ENCODE data around the gene GPHN. TPM values are rescaled to one million over a fixed set of nuclear protein-coding genes. Genes with fewer than 3 reads are reported as not detected.

The GPHN gene
- 10 to 100 TPM; 14.8 to 20.8 (median 17.0) TPM for total RNA-seq

DNA sequence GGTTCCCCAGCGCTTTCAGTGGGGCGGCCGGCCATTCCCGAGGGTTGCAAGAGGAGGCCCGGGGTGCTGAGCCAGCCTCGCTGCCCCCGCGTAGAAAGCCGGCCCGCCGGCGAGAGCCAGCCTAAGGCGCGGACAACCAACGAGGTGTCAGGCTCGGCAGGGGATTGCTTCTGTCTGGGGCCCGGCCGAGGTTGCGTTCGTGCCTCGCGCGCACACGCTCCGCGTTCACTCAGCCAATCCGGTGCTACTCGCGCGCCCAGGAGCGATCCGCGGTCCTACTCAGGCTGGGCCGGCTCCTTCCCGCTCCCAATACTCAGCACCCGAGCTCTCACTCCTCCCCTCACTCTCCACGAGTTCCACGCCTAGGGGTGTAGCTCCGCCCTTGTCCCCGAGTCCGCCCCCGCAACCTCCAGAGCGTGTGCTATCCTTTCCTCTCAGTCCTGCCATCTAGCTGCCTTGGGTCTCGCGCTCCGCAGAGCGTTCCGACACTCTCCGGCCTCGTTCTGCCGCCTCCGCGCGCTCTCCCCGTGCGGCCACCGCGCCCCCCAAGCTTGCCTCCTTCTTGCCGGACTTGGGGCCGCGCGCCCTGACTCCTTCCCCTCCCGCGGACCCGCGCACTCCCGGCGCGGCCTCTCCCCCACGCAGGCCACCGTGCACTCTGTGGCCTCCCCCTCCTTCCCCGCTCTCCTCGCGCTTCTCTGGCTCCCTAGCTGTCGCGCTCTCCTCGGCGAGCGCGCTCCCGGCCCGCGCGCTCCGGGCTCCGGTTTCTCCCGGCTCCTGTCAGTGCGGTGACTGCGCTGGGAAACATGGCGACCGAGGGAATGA lies at the start of gene GPHN:
GPHN (plus strand) TSS at position 426 of the 825 bp plus-strand sequence.
- H3K4me3 ChIP-seq (ENCODE audit: low read depth, poor library complexity, severe bottlenecking), result peak within 1 kb of the TSS; percentile 92
- no peak for TF ChIP-seq POLR2A (IDR thresholded peaks at IDR 0.05)
- TF ChIP-seq, protein P1, sequence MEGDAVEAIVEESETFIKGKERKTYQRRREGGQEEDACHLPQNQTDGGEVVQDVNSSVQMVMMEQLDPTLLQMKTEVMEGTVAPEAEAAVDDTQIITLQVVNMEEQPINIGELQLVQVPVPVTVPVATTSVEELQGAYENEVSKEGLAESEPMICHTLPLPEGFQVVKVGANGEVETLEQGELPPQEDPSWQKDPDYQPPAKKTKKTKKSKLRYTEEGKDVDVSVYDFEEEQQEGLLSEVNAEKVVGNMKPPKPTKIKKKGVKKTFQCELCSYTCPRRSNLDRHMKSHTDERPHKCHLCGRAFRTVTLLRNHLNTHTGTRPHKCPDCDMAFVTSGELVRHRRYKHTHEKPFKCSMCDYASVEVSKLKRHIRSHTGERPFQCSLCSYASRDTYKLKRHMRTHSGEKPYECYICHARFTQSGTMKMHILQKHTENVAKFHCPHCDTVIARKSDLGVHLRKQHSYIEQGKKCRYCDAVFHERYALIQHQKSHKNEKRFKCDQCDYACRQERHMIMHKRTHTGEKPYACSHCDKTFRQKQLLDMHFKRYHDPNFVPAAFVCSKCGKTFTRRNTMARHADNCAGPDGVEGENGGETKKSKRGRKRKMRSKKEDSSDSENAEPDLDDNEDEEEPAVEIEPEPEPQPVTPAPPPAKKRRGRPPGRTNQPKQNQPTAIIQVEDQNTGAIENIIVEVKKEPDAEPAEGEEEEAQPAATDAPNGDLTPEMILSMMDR (IDR thresholded peaks at IDR 0.05), result no peak
- DNase-seq (ENCODE audit: low spot score in 2 of 2), result peak; percentile 94 to 99
- intact Hi-C loops (cut with DNase I; ENCODE audit: low total_unique reads), result no loop called here
- 0% methylated on average over 67 to 78 of the region's 91 CpGs for WGBS, 2 donors

DNA sequence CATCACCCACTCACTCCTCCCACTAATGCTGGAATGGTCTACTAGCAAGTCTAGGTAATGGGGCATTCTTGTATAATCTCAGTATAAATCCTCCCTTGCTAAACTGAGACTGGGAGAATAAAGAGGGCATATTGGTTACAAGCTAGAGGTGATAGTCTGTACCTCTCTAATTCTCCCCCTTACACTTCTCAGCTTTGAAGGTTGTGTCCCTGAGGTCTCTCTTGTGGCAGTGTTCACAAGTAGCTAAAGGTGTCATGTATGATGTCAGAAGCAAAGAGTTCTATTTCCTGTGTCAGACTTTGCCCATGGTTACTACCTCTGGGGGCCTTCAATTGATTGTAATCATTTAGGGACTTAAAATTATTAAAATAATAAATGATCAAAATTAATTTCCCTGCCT lies 48.3 kb upstream of the GPHN start:
- no peak for TF ChIP-seq POLR2A (IDR thresholded peaks at IDR 0.05)
- TF ChIP-seq, protein P1 (IDR thresholded peaks at IDR 0.05), result no peak
- H3K4me3 ChIP-seq (ENCODE audit: low read depth, poor library complexity, severe bottlenecking), result no peak overlapping the region
- intact Hi-C loops (cut with DNase I; ENCODE audit: low total_unique reads), result no loop called here
- DNase-seq (ENCODE audit: low spot score in 2 of 2), result no peak

DNA sequence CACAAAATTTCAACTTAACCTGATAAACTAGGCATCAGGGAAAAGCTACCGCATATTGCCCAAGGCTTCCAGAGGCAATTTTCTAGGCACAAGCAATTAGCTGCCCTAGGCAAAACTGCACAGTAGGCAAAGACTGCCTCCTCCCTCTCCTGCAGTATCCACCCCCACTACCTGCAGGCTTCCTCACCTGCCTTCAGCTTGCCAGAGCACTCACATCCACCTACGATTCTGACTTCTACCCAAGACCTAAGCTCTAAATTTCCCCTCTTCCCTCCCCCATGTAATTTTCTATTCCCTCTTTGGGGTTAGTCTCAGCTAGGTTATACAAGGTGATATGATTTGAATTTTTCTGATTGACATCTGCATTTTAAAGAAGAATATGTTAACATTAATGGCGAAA lies 43.7 kb upstream of the GPHN start:
- TF ChIP-seq, protein P1 (IDR thresholded peaks at IDR 0.05), result no peak
- no peak for TF ChIP-seq POLR2A (IDR thresholded peaks at IDR 0.05)
- 90 to 91% methylated on average over 3 of the region's 3 CpGs for WGBS, 2 donors

DNA sequence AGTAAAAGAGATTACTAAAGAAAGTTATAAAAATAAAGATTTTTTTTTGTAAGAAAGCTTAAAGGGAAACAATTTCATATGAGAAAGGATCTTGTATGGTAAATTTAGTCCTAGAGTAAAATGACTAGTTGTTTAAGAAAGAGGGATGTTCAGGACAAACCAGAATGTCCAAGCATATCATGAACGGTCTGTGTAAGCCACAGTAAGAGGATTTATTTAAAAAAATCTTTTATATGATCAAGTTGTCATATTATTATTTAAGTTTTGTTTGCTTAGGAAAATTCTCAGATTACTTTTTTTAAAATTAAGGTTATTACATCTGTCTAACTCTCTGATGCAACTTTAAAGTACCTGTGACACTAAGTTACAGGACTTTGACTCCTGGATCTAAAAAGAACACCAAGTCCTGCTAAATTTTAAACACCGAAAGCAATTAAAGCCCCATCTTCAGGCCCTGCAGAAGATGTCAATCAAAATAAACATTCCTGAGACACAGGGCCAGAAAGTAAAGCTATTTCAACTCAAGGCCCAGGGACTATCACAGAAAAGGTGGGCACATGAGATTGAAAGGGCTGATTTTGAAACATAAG lies 39.1 kb upstream of the GPHN start:
- 85 to 89% methylated on average over 2 of the region's 2 CpGs for WGBS, 2 donors
- no peak for TF ChIP-seq POLR2A (IDR thresholded peaks at IDR 0.05)
- TF ChIP-seq, protein P1 (IDR thresholded peaks at IDR 0.05), result no peak
- intact Hi-C loops (cut with DNase I; ENCODE audit: low total_unique reads), result no loop called here
- H3K4me3 ChIP-seq (ENCODE audit: low read depth, poor library complexity, severe bottlenecking), result no peak overlapping the region
- no peak for DNase-seq (ENCODE audit: low spot score in 2 of 2)

More for the DNA sequence above, 43.7 kb upstream of the GPHN start:
- DNase-seq (ENCODE audit: low spot score in 2 of 2), result no peak
- intact Hi-C loops (cut with DNase I; ENCODE audit: low total_unique reads), result no loop called here
- no peak overlapping the region for H3K4me3 ChIP-seq (ENCODE audit: low read depth, poor library complexity, severe bottlenecking)

DNA sequence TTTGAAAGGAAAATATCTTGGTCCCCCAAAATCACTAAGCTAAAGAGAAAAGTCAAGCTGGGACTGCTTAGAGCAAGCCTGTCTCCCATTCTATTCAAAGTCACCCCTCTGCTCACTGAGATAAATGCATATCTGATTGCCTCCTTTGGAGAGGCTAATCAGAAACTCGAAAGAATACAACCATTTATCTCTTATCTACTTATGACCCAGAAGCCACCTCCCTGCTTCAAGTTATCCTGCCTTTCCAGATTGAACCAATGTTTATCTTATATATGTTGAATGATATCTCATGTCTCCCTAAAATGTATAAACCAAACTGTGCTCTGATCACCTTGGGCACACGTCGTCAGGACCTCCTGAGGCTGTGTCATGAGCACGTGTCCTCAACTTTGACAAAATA lies 36.4 kb upstream of the GPHN start:
- intact Hi-C loops (cut with DNase I; ENCODE audit: low total_unique reads), result no loop called here
- TF ChIP-seq, protein P1 (IDR thresholded peaks at IDR 0.05), result no peak
- TF ChIP-seq POLR2A (IDR thresholded peaks at IDR 0.05), result no peak
- DNase-seq (ENCODE audit: low spot score in 2 of 2), result no peak
- WGBS, 2 donors, result 83 to 90% methylated on average over 4 of the region's 4 CpGs
- H3K4me3 ChIP-seq (ENCODE audit: low read depth, poor library complexity, severe bottlenecking), result no peak overlapping the region
